Body of pancreas (tissue), 4 donors: ENCODE data around the gene KIN. TPM values are rescaled to one million over a fixed set of nuclear protein-coding genes. Genes with fewer than 3 reads are reported as not detected.
"Not testable (repeated sequence)": the region's sequence is repeated elsewhere in the genome, so short reads cannot be mapped to it uniquely, and the experiment has no call there.

ENCODE experiments used
- ATAC-seq: fragments of 150-250 bp; one replicate; pipeline ENCODE4 v1.9.1; 2016
- DNase-seq, 4 donors: peaks; one replicate each; pipeline ENCODE4 v3.0.0-alpha.2; 2019
- H3K27ac ChIP-seq, 4 donors: fragments of 200-600 bp; sonication (generic); 1 replicate in 3 of 4; 2 replicates in 1 of 4; pipeline versions ENCODE4 v1.5.1 to v1.6.1; 2016 to 2019; ENCODE audit warnings: mild to moderate bottlenecking in 1 of 4, mixed read lengths in 1 of 4, moderate library complexity in 1 of 4
- H3K27me3 ChIP-seq, 2 donors: fragments of 200-600 bp; sonication (generic); one replicate each; pipeline ENCODE4 v1.6.0; 2016; ENCODE audit warnings: mild to moderate bottlenecking in 1 of 2
- H3K36me3 ChIP-seq, 2 donors: fragments of 200-600 bp; sonication (generic); replicated peaks in 1 of 2; 2 replicates each; pipeline ENCODE4 v1.5.1; 2016; ENCODE audit warnings: low read depth in 2 of 2; ENCODE audit not compliant: insufficient read depth in 1 of 2
- H3K4me1 ChIP-seq: fragments of 200-600 bp; sonication (generic); one replicate; pipeline ENCODE4 v1.6.0; 2016
- H3K4me3 ChIP-seq, 2 donors: fragments of 200-600 bp; sonication (generic); 1 replicate in 1 of 2; 2 replicates in 1 of 2; pipeline ENCODE4 v1.5.1; 2016 to 2019
- H3K9me3 ChIP-seq, 3 donors: fragments of 200-600 bp; sonication (generic); 1 replicate in 2 of 3; 2 replicates in 1 of 3; pipeline ENCODE4 v1.5.1; 2016
- POLR2A ChIP-seq, 3 donors: fragments of 450-650 bp; IDR thresholded peaks; one replicate each; pipeline ENCODE4 v1.6.1; 2016; ENCODE audit warnings: antibody characterized with exemption in 3 of 3, mild to moderate bottlenecking in 2 of 3
- WGBS, 2 donors: methylation state at CpG; one replicate each; pipeline ENCODE4 v1.1.5; 2017; 5-methylcytosine and 5-hydroxymethylcytosine counted together
- intact Hi-C: fragments of 100-400 bp; cut with DNase I; formaldehyde crosslinking; loops from one replicate; pipeline ENCODE4 v1.15.1; 2023
- total RNA-seq, 2 donors: library from RNA; depleted of rRNA; stranded (reverse); fragments of >200 nt; gene quantifications; one replicate each; pipeline ENCODE4 v1.1.0, GENCODE V29; 2016
- TF ChIP-seq, protein P1 (sequence below), 7 experiments: fragments of 450-650 bp in 4 of 7; fragments of 200-600 bp in 3 of 7; sonication (generic) in 3 of 7; IDR thresholded peaks; one replicate each; pipeline ENCODE4 v1.5.1; 2016 to 2019; ENCODE audit warnings: antibody characterized with exemption in 7 of 7

KIN gene
- total RNA-seq, 2 donors from 2014 or later = 4.9 to 6.2 TPM

DNA sequence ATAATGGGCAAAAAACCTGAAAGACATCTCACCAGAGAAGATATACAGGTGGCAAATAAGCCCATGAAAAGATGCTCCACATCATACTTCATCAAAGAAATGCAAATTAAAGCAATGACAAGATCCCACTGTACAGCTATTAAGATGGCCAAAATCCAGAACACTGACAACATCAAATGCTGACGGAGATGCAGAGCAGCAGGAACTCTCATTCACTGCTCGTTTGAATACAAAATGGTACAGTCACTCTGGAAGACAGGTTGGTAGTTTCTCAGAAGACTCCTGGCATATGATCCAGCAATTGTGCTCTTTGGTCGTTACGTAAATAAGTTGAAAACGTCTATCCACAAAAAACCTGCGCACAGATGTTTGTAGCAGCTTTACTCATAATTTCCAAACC lies 35.5 kb downstream of the KIN start:
- intact Hi-C loops = no loop called here
- Histone ChIP-seq H3K36me3 (peaks cover 5 to 11% of the 10 kb centered on the region in 2 donors), H3K4me1 (no peaks in the 10 kb centered on the region), H3K4me3 (no peak overlapping the region), H3K27ac (no peak overlapping the region), H3K9me3 (no peaks in the 10 kb centered on the region), H3K27me3 (no peaks in the 10 kb centered on the region)
- ATAC-seq (no peak), DNase-seq (no peak)
- TF ChIP-seq, protein P1, sequence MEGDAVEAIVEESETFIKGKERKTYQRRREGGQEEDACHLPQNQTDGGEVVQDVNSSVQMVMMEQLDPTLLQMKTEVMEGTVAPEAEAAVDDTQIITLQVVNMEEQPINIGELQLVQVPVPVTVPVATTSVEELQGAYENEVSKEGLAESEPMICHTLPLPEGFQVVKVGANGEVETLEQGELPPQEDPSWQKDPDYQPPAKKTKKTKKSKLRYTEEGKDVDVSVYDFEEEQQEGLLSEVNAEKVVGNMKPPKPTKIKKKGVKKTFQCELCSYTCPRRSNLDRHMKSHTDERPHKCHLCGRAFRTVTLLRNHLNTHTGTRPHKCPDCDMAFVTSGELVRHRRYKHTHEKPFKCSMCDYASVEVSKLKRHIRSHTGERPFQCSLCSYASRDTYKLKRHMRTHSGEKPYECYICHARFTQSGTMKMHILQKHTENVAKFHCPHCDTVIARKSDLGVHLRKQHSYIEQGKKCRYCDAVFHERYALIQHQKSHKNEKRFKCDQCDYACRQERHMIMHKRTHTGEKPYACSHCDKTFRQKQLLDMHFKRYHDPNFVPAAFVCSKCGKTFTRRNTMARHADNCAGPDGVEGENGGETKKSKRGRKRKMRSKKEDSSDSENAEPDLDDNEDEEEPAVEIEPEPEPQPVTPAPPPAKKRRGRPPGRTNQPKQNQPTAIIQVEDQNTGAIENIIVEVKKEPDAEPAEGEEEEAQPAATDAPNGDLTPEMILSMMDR (IDR thresholded peaks at IDR 0.05) = no peak
- no peak for TF ChIP-seq POLR2A (IDR thresholded peaks at IDR 0.05)
- 87 to 88% methylated on average over 6 of the region's 6 CpGs for WGBS, 2 donors

DNA sequence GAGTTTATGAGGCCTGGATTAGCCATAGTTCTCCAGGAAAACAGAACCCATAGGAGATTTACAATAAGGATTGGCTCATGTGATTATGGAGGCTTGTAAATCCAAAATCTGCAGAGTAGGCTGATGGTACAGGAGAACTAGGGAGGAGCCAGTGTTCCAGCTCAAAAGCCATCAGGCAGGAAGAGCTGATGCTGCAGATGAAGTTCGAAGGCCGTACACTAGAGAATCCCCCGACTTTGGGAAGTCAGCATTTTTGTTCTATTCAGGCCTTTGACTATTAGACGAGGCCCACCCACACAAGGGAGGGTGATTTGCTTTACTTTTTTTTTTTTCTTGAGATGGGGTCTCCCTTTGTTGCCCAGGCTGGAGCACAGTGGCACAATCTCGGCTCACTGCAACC lies 37.6 kb downstream of the KIN start:
- intact Hi-C loops = no loop called here
- H3K27me3 ChIP-seq = no peaks in the 10 kb centered on the region
- DNase-seq (no peak), ATAC-seq (no peak)
- 88 to 89% methylated on average over 5 of the region's 5 CpGs for WGBS, 2 donors
- H3K27ac ChIP-seq = no peak overlapping the region
- no peaks in the 10 kb centered on the region for H3K9me3 ChIP-seq
- peaks cover 5 to 11% of the 10 kb centered on the region in 2 donors for H3K36me3 ChIP-seq
- TF ChIP-seq, protein P1 (IDR thresholded peaks at IDR 0.05) = no peak
- TF ChIP-seq POLR2A (IDR thresholded peaks at IDR 0.05) = no peak
- H3K4me1 ChIP-seq = no peaks in the 10 kb centered on the region
- H3K4me3 ChIP-seq = no peak overlapping the region

DNA sequence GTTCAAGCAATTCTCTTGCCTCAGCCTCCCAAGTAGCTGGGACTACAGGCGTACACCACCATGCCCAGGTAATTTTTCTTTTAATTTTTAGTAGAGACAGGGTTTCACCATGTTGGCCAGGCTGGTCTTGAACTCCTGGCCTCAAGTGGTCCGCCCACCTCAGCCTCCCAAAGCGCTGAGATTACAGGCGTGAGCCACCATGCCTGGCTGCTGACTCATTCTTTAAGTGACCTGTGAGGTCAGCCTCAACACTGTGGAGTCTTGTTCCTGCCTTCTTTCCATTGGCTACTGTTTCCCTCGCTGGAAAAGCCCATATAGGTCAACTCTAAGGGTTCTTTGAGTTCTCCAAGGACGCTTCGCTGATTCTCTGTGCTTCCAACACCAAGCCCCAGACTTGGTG lies 39.2 kb downstream of the KIN start:
- DNase-seq, intact Hi-C loops, H3K27me3 ChIP-seq, ATAC-seq, H3K4me1 ChIP-seq, H3K4me3 ChIP-seq, H3K27ac ChIP-seq, H3K9me3 ChIP-seq: not testable (repeated sequence)
- 91 to 92% methylated on average over 7 of the region's 7 CpGs for WGBS, 2 donors
- H3K36me3 ChIP-seq = peaks cover 5 to 11% of the 10 kb centered on the region in 2 donors

DNA sequence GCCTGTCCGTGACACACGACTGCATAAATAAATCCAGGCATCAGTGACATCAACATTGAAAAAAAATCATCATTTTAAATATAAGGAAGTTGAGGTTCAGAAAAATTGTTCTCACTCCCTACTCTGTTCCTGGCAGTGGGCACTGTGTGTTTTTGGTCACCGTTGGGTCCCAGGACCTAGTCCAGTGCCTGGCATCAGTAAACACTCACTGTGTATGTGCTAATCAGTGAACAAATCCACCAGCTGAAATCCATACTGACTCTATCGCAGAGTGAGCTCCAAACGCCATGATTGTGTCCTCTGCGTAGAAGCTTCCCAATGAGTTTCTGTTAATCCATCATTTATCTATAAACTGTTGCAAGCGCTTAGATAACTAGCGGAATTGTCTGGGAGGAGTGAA lies 43.5 kb downstream of the KIN start:
- no peaks in the 10 kb centered on the region for H3K9me3 ChIP-seq

DNA sequence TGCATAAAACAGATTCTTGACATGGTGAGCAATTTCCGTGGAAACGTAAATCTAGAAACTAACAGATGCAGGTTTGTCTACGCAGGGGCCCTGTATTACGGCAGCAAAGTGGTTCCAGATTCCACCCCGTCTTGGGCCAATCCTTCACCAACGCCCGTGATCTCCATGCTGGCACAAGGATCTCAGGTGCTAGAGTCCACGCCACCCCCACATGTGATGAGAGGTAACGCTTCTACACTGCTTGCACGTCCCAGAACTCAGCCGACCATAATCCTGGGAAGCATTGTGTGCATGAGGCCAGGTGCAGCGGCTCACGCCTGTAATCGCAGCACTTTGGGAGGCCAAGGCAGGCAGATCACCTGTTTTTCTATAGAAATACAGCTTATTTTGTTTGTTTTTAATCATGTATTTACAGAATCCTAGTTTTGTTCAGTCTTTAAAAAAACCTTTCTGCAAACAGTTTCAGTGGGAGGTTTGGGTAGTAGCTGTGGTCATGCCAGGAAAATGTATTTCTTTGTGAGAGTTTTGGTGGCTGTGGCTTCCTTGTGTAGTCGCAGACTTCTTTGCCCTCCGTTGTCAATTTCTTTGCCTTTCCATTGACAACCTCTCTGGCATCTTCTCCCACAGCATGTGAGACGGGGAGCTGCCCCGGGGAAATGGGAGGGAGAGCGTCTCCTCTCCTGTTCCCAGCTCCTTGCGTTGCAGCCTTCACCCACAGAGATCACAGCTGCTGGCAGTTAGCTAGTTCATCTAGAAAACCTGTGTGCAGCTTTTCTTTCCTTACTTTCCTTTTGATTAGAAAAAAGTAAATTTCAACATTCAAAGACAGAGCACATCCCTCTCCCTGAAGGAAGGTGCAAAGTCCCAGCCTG lies 49.0 kb downstream of the KIN start:
- no peak for ATAC-seq
- intact Hi-C loops = no loop called here
- Histone ChIP-seq H3K9me3 (no peaks in the 10 kb centered on the region), H3K4me1 (no peaks in the 10 kb centered on the region), H3K27ac (no peak overlapping the region), H3K36me3 (no peaks in the 10 kb centered on the region), H3K27me3 (no peaks in the 10 kb centered on the region), H3K4me3 (no peak overlapping the region)
- TF ChIP-seq POLR2A (IDR thresholded peaks at IDR 0.05) = no peak
- TF ChIP-seq, protein P1 (IDR thresholded peaks at IDR 0.05) = no peak
- DNase-seq = no peak
- WGBS, 2 donors = 64 to 73% methylated on average over 16 to 20 of the region's 20 CpGs

More for the DNA sequence above, 43.5 kb downstream of the KIN start:
- DNase-seq (no peak), ATAC-seq (no peak)
- no peak overlapping the region for H3K27ac ChIP-seq
- no peaks in the 10 kb centered on the region for H3K27me3 ChIP-seq
- intact Hi-C loops = no loop called here
- WGBS, 2 donors = 81 to 82% methylated on average over 8 of the region's 8 CpGs
- no peak overlapping the region for H3K4me3 ChIP-seq
- H3K36me3 ChIP-seq = no peaks in the 10 kb centered on the region
- no peaks in the 10 kb centered on the region for H3K4me1 ChIP-seq
- TF ChIP-seq POLR2A (IDR thresholded peaks at IDR 0.05) = no peak
- TF ChIP-seq, protein P1 (IDR thresholded peaks at IDR 0.05) = no peak
